ENCODE results near the gene ADAM15. TPM values are rescaled to one million over a fixed set of nuclear protein-coding genes. Genes with fewer than 3 reads are reported as not detected.

ADAM15 gene
- polyA plus RNA-seq, 3 donors: 47.1 to 217 (median 169) TPM

GRCh38 chr1:155093911-155094621, 43.0 kb downstream of the ADAM15 start:
- no peak overlapping the region for H3K27ac ChIP-seq (ENCODE audit: low read depth, low read length)
- 20 to 34% (median 26%) methylated on average over 13 of the region's 13 CpGs for WGBS, 3 donors

DNA sequence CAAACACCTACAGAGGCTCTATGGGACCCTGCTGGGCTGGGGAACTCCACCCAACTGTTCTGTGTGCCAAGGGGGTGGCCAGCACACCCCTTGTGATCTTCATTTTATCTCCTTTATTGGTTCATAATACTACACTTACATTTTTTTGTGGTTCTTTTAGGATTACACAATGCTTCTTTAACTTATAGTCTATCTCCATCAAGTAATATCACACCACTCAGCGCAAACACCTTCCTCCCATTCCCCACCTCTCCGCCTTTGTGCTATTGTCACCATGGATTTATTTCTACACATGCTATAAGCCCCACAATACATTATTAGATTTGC, 43.5 kb downstream of the ADAM15 start:
- 60 to 62% (median 60%) methylated on average over 2 of the region's 2 CpGs for WGBS, 3 donors
- H3K27ac ChIP-seq (ENCODE audit: low read depth, low read length): no peak overlapping the region

GRCh38 chr1:155099331-155099730, 48.2 kb downstream of the ADAM15 start:
- WGBS, 3 donors: 83 to 85% (median 84%) methylated on average over 7 of the region's 7 CpGs
- no peak overlapping the region for H3K27ac ChIP-seq (ENCODE audit: low read depth, low read length)

- WGBS, 3 donors: 68 to 91% (median 83%) methylated on average over 9 of the region's 9 CpGs
- H3K27ac ChIP-seq (ENCODE audit: low read depth, low read length): no peak overlapping the region
These were observed 52.2 kb downstream of the ADAM15 start for GRCh38 chr1:155103325-155103724.

DNA sequence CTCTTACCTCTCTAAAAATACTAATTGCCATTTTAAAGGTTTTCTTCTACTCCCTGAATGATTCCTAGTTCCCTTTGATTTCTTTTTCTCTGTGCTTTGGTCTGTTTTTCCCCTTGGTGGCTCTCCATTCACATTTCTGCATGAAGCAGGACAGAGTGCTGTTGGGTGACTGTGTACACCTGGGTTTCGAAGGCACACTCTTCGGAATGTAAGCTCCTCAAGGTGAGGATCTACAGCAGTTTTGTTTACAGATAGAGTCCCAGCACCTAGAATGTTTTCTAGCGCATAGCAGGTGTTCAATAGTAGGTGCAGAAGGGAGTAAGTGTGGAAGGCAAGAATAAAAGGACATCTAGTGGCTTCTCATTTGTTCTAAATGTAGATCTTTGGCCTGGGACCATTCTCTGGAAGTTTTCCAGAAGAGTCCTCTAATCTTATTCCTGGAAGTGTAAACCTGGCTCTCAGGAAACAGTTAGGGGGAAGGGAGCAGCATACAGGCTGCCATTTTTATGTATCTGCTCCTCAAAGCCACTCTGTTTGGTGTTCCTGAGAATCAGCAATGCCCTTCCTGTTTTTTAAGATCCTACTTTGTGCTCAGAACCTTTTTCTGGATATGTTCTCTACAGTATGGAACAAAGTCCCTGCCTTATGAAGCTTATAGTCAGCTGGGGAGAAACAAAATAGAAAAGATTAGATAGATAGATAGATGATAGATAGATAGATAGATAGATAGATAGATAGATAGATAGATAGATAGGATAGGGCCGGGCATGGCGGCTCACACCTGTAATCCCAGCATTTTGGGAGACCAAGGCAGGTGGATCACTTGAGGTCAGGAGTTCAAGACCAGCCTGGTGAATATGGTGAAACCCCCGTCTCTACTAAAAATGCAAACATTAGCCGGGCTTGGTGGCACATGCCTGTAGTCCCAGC, 53.8 kb downstream of the ADAM15 start:
- no peak overlapping the region for H3K27ac ChIP-seq (ENCODE audit: low read depth, low read length)
- WGBS, 3 donors: 66 to 84% (median 73%) methylated on average over 7 of the region's 7 CpGs

DNA sequence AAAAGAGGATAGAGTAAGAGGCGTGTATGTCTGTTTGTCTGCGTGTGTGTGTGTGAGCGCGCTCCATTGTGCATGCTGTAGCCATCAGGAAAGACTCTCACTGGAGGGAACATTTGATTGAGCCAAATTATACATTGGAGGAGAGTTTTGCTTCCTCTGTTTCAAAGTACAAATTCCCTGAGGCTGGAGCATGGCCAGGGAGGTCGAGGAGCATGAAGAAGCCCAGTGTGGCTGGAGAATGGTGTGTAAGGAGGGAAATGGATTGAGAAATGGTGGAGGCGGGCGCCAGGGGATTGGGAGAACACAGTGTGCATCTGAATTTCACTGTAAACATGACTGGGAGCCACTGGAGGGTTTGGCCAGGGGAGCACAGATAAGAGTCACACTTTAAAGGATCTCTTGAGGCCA, 54.5 kb downstream of the ADAM15 start:
- no peak overlapping the region for H3K27ac ChIP-seq (ENCODE audit: low read depth, low read length)
- 37 to 65% (median 43%) methylated on average over 7 of the region's 7 CpGs for whole genome bisulfite sequencing, 3 donors

DNA sequence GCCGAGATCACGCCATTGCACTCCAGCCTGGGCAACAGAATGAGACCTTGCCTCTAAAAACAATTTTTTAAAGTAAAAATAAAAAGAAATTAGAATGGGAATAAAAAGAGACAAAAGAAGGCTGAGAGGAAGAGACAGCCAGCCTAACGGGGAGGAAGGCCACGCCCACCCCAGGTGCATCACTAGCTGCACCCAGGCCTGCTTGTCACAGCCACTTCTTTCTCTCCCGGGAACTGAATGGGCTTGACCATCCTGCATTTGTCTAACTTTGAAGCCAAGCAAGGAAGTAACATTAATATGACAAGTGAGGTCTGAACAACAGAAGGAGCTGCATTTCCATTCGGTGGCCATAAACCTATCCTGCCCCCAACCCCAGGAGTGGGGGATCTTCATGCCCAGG, 55.7 kb downstream of the ADAM15 start:
- no peak overlapping the region for H3K27ac ChIP-seq (ENCODE audit: low read depth, low read length)
- WGBS, 3 donors: 73 to 80% (median 76%) methylated on average over 6 of the region's 6 CpGs

DNA sequence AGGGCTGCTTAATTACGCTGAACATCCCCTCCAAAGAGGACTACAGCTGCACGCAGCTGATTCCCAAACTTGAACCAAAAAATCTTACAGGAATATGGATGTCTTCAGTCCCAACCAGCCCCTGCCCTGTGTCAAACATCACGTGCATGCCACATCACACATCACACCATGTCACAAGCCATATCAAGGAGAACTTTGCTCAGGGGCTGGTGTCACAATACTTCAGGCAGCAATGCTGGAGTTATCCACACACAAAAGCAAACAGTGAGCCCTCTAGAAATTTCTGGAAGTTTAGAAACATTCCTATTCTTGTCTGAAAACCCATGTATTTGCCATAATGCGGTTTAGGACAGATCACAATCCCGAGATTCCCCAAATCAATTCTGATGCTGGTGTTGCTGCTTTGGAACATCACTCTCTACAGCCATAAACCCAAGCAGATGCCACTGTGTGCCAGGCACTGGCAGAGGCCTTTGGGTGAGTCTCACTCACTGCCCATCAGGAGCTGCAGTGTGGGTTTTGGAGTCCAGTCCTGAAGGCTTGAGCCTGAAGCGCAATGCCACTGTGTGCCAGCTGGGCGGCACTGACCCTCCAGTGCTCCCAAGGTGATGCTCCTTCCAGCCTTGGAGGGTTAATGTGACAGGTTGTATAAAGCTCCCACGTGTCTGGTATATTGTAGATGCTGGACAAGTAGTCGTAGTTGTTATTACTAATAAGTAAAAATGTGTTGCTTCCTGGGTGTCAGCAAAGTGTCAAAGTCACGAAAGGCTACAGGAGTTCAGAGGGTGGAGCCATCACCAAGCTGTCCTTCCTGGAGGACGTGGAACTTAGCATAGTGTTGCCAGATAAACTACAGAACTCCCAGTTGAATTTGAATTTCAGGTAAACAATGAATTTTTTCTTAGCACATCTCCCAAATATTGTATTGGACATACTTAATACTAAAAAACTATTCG, 56.5 kb downstream of the ADAM15 start:
- H3K27ac ChIP-seq (ENCODE audit: low read depth, low read length): no peak overlapping the region
- 74 to 79% (median 78%) methylated on average over 12 of the region's 12 CpGs for WGBS, 3 donors

GRCh38 chr1:155108296-155108695, 57.2 kb downstream of the ADAM15 start:
- WGBS, 3 donors: 68 to 83% (median 80%) methylated on average over 5 of the region's 5 CpGs
- H3K27ac ChIP-seq (ENCODE audit: low read depth, low read length): no peak overlapping the region

- 80 to 85% (median 85%) methylated on average over 8 of the region's 8 CpGs for whole genome bisulfite sequencing, 3 donors
- H3K27ac ChIP-seq (ENCODE audit: low read depth, low read length): no peak overlapping the region
These were observed 59.3 kb downstream of the ADAM15 start for GRCh38 chr1:155110381-155110780.

DNA sequence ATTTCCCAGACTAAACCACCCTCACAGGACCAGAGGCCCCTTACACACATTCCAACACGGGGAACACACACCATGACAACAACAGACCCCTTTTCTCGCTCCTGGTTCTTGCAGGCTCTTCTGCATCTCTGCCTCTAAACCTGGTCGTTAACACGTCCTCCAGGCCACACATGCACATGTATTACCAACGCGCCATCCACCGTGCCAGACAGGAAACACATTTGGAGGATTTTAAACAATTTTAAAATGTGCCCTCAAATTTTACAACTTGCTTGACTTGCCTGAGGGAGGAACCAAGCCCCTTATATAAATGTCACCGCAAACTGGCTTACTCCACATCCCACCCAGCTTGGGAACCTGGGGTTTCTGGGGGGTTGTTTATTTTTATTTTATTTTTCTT, 59.7 kb downstream of the ADAM15 start:
- 46 to 76% (median 59%) methylated on average over 8 of the region's 8 CpGs for WGBS, 3 donors
- H3K27ac ChIP-seq (ENCODE audit: low read depth, low read length): no peak overlapping the region

Other genes starting within 250 kb of the ADAM15 start
- under 1 TPM; 0.14 to 0.67 (median 0.40) TPM for gene KCNN3, start 181.0 kb upstream of the ADAM15 start, polyA plus RNA-seq
- gene PMVK, start 114.6 kb upstream of the ADAM15 start, polyA plus RNA-seq: 10 to 100 TPM; 30.1 to 49.0 (median 37.7) TPM
- gene PBXIP1, start 95.2 kb upstream of the ADAM15 start, polyA plus RNA-seq: 10 to 100 TPM; 35.1 to 53.5 (median 38.6) TPM
- 10 to 100 TPM in 2 of 3 donors, 1 to 10 TPM in 1; 9.1 to 13.9 (median 13.4) TPM for gene PYGO2, start 89.5 kb upstream of the ADAM15 start, polyA plus RNA-seq
- gene SHC1, start 80.6 kb upstream of the ADAM15 start, polyA plus RNA-seq: 100 to 1,000 TPM in 2 of 3 donors, 10 to 100 TPM in 1; 49.1 to 197 (median 110) TPM
- 10 to 100 TPM; 23.6 to 88.9 (median 76.3) TPM for gene CKS1B, start 76.6 kb upstream of the ADAM15 start, polyA plus RNA-seq
- gene FLAD1, start 68.0 kb upstream of the ADAM15 start, polyA plus RNA-seq: 10 to 100 TPM; 15.3 to 37.9 (median 21.7) TPM
- gene LENEP, start 57.7 kb upstream of the ADAM15 start, polyA plus RNA-seq: not detected
- gene ZBTB7B, start 48.5 kb upstream of the ADAM15 start, polyA plus RNA-seq: 10 to 100 TPM; 30.4 to 55.4 (median 35.7) TPM
- gene DCST2, start 17.5 kb upstream of the ADAM15 start, polyA plus RNA-seq: under 1 TPM; 0.48 to 0.86 (median 0.67) TPM
- not detected for gene DCST1, start 17.5 kb upstream of the ADAM15 start, polyA plus RNA-seq
- 1 to 10 TPM; 1.7 to 7.1 (median 4.6) TPM for gene EFNA4, start 12.4 kb downstream of the ADAM15 start, polyA plus RNA-seq
- gene EFNA3, start 27.5 kb downstream of the ADAM15 start, polyA plus RNA-seq: 1 to 10 TPM in 1 of 3 donors, under 1 TPM in 2; 0.56 to 1.3 (median 0.67) TPM
- 10 to 100 TPM; 30.3 to 56.9 (median 32.9) TPM for gene EFNA1, start 76.6 kb downstream of the ADAM15 start, polyA plus RNA-seq
- gene SLC50A1, start 84.5 kb downstream of the ADAM15 start, polyA plus RNA-seq: 10 to 100 TPM; 33.4 to 39.4 (median 36.7) TPM
- 100 to 1,000 TPM; 177 to 203 (median 201) TPM for gene DPM3, start 89.2 kb downstream of the ADAM15 start, polyA plus RNA-seq
- 100 to 1,000 TPM; 176 to 267 (median 201) TPM for gene KRTCAP2, start 122.0 kb downstream of the ADAM15 start, polyA plus RNA-seq
- under 1 TPM; 0.16 to 0.45 (median 0.33) TPM for gene TRIM46, start 122.5 kb downstream of the ADAM15 start, polyA plus RNA-seq
- 10 to 100 TPM; 12.0 to 31.5 (median 13.7) TPM for gene THBS3, start 156.6 kb downstream of the ADAM15 start, polyA plus RNA-seq
- gene MTX1, start 157.4 kb downstream of the ADAM15 start, polyA plus RNA-seq: 10 to 100 TPM; 32.4 to 67.6 (median 47.1) TPM
- gene ENTREP3, start 204.2 kb downstream of the ADAM15 start, polyA plus RNA-seq: 10 to 100 TPM in 2 of 3 donors, 1 to 10 TPM in 1; 7.6 to 15.5 (median 14.2) TPM
- 10 to 100 TPM; 29.9 to 76.7 (median 53.8) TPM for gene SCAMP3, start 211.0 kb downstream of the ADAM15 start, polyA plus RNA-seq
- gene CLK2, start 222.2 kb downstream of the ADAM15 start, polyA plus RNA-seq: 10 to 100 TPM; 25.1 to 37.9 (median 30.1) TPM
- 1 to 10 TPM; 1.0 to 1.6 (median 1.3) TPM for gene HCN3, start 226.1 kb downstream of the ADAM15 start, polyA plus RNA-seq